HepG2 (cell line): Measurements from ENCODE around the gene PTPN12. TPM values are rescaled to one million over a fixed set of nuclear protein-coding genes. Genes with fewer than 3 reads are reported as not detected.

Experiments used
- AGO2 ChIP-seq: fragments of 200-400 bp; formaldehyde crosslinking; optimal IDR thresholded peaks from 2 replicates; pipeline ENCODE3; 2017; ENCODE audit warnings: mild to moderate bottlenecking, low read depth, low read length, moderate library complexity
- CHD2 ChIP-seq: IDR thresholded peaks from 2 replicates; pipeline ENCODE4 v1.6.1; 2011; ENCODE audit warnings: low read depth, low read length, improper control_type of control experiment
- E2F2 ChIP-seq: sonication (generic); formaldehyde crosslinking; IDR thresholded peaks from 2 replicates; pipeline ENCODE4 v1.4.0; 2020; ENCODE audit warnings: missing genetic modification reagents, borderline replicate concordance
- GFI1 ChIP-seq: sonication (generic); formaldehyde crosslinking; IDR thresholded peaks from 2 replicates; pipeline ENCODE4 v1.5.0; 2020; ENCODE audit warnings: missing genetic modification reagents, mild to moderate bottlenecking, borderline replicate concordance
- KMT2A ChIP-seq: sonication (generic); formaldehyde crosslinking; IDR thresholded peaks from 2 replicates; pipeline ENCODE4 v1.4.0; 2020; ENCODE audit warnings: missing genetic modification reagents
- MED8 ChIP-seq: sonication (generic); formaldehyde crosslinking; IDR thresholded peaks from 2 replicates; pipeline ENCODE4 v1.8.1; 2023; ENCODE audit warnings: mild to moderate bottlenecking, missing genetic modification reagents; ENCODE audit not compliant: insufficient replicate concordance
- NCOA1 ChIP-seq: sonication (generic); formaldehyde crosslinking; IDR thresholded peaks from 2 replicates; pipeline ENCODE4 v1.9.0; 2021; ENCODE audit warnings: missing genetic modification reagents
- POGZ ChIP-seq: sonication (generic); formaldehyde crosslinking; IDR thresholded peaks from 2 replicates; pipeline ENCODE4 v1.4.0; 2020; ENCODE audit warnings: mild to moderate bottlenecking, missing genetic modification reagents
- RFX3 ChIP-seq: IDR thresholded peaks from 2 replicates; pipeline ENCODE4 v1.6.1; 2016; ENCODE audit warnings: missing biosample characterization, missing genetic modification reagents
- SOX5 ChIP-seq: IDR thresholded peaks from 2 replicates; pipeline ENCODE4 v1.6.1; 2016; ENCODE audit warnings: borderline replicate concordance
- TAF1 ChIP-seq: sonication (generic); formaldehyde crosslinking; IDR thresholded peaks from 2 replicates; pipeline ENCODE4 v1.4.0; 2020; ENCODE audit warnings: missing genetic modification reagents
- TCF12 ChIP-seq, 2 experiments: fragments of 450-650 bp in 1 of 2; sonication (generic) in 1 of 2; formaldehyde crosslinking in 1 of 2; IDR thresholded peaks; 2 replicates each; pipeline versions ENCODE4 v1.6.1 to v1.8.0; 2017 to 2022; ENCODE audit warnings: antibody characterized with exemption in 1 of 2, mild to moderate bottlenecking in 1 of 2, missing genetic modification reagents in 1 of 2, moderate library complexity in 1 of 2
- TP53 ChIP-seq: sonication (generic); formaldehyde crosslinking; conservative IDR thresholded peaks from 2 replicates; pipeline ENCODE4 v1.4.0; 2020; ENCODE audit warnings: missing genetic modification reagents
- ZBTB39 ChIP-seq: sonication (generic); formaldehyde crosslinking; IDR thresholded peaks from 2 replicates; pipeline ENCODE4 v1.5.0; 2020; ENCODE audit warnings: missing genetic modification reagents
- ZBTB7A ChIP-seq: sonication (generic); formaldehyde crosslinking; IDR thresholded peaks from 2 replicates; pipeline ENCODE4 v1.8.0; 2022; ENCODE audit warnings: mild to moderate bottlenecking, missing genetic modification reagents
- ZBTB7B ChIP-seq: sonication (generic); formaldehyde crosslinking; IDR thresholded peaks from 2 replicates; pipeline ENCODE4 v1.4.0; 2020; ENCODE audit warnings: missing genetic modification reagents
- ZFX ChIP-seq: sonication (generic); formaldehyde crosslinking; IDR thresholded peaks from 2 replicates; pipeline ENCODE4 v1.4.0; 2020; ENCODE audit warnings: mild to moderate bottlenecking, low read depth, missing genetic modification reagents, moderate library complexity
- ZMYM3 ChIP-seq: sonication (generic); formaldehyde crosslinking; IDR thresholded peaks from 2 replicates; pipeline ENCODE4 v1.5.1; 2020; ENCODE audit warnings: mild to moderate bottlenecking, missing genetic modification reagents
- ZNF274 ChIP-seq: sonication (generic); formaldehyde crosslinking; IDR thresholded peaks from 2 replicates; pipeline ENCODE4 v1.5.1; 2020; ENCODE audit warnings: mild to moderate bottlenecking, missing genetic modification reagents
- ZNF281 ChIP-seq: sonication (generic); formaldehyde crosslinking; IDR thresholded peaks from 2 replicates; pipeline ENCODE4 v1.4.0; 2020; ENCODE audit warnings: missing genetic modification reagents, borderline replicate concordance
- ZNF556 ChIP-seq: sonication (generic); formaldehyde crosslinking; IDR thresholded peaks from 2 replicates; pipeline ENCODE4 v1.4.0; 2020; ENCODE audit warnings: mild to moderate bottlenecking, missing genetic modification reagents, borderline replicate concordance
- ZNF670 ChIP-seq: sonication (generic); formaldehyde crosslinking; IDR thresholded peaks from 2 replicates; pipeline ENCODE4 v1.8.0; 2022; ENCODE audit warnings: mild to moderate bottlenecking, missing genetic modification reagents, borderline replicate concordance
- ZNF788 ChIP-seq: sonication (generic); formaldehyde crosslinking; IDR thresholded peaks from 2 replicates; pipeline ENCODE4 v1.5.0; 2020; ENCODE audit warnings: mild to moderate bottlenecking, missing genetic modification reagents, borderline replicate concordance
- polyA plus RNA-seq, 8 experiments: library from polyadenylated mRNA; depleted of rRNA in 3 of 8; stranded (reverse) in 7 of 8; unstranded in 1 of 8; fragments of >200 nt; fragmentation: Illumina TruSeq in 4 of 8; extraction: Trizol in 4 of 8; gene quantifications; 2 replicates each; pipeline versions ENCODE4 v1.2.1 to v1.2.3, GENCODE V29; 2011 to 2016; ENCODE audit warnings: low read depth in 4 of 8, missing spikeins in 1 of 8, mixed read lengths in 1 of 8; ENCODE audit not compliant: insufficient read depth in 1 of 8
- total RNA-seq, 5 experiments: library from RNA; depleted of rRNA; stranded (reverse); fragments of >200 nt; fragmentation: Illumina TruSeq; extraction: Trizol; gene quantifications; 2 replicates each; pipeline ENCODE4 v1.2.3, GENCODE V29; 2016; ENCODE audit warnings: low read depth in 1 of 5

PTPN12 gene
- total and polyA plus RNA-seq, 2 of the 13 experiments (the other 11 are each of a cell fraction or from before 2014, with no cell fraction given): 22.9 to 56.8 TPM

GRCh38 chr7:77537778-77538280 lies 734 bp downstream of the PTPN12 start (continued):
- TF ChIP-seq TCF12 (IDR thresholded peaks at IDR 0.05) (no peak), TCF12 (CRISPR knock-in tag; IDR thresholded peaks at IDR 0.05) (0 out of 2 replicates have a peak, but pooled peaks have one; percentile 23), E2F2 (no peak), ZNF670 (CRISPR knock-in tag) (no peak), ZNF788 (CRISPR knock-in tag) (0 out of 2 replicates have a peak, but pooled peaks have one; percentile 44), CHD2 (no peak), TAF1 (CRISPR knock-in tag) (0 out of 2 replicates have a peak, but pooled peaks have one; percentile 8), AGO2 (peak; percentile 91), ZNF556 (CRISPR knock-in tag) (0 out of 2 replicates have a peak, but pooled peaks have one; percentile 37), NCOA1 (CRISPR knock-in tag) (peak; percentile 37; the same call in 1 of the 2 replicates), SOX5 (no peak), ZNF281 (CRISPR knock-in tag) (no peak; the same call in 1 of the 2 replicates), ZBTB7A (peak; percentile 40; the same call in 1 of the 2 replicates), ZNF274 (0 out of 2 replicates have a peak, but pooled peaks have one; percentile 43), KMT2A (CRISPR knock-in tag) (0 out of 2 replicates have a peak, but pooled peaks have one; percentile 5), ZBTB7B (CRISPR knock-in tag) (peak; percentile 78; the same call in 1 of the 2 replicates), TP53 (no peak), ZMYM3 (0 out of 2 replicates have a peak, but pooled peaks have one; percentile 22), MED8 (CRISPR knock-in tag) (peak; percentile 15), RFX3 (CRISPR knock-in tag) (no peak), GFI1 (CRISPR knock-in tag) (0 out of 2 replicates have a peak, but pooled peaks have one; percentile 32), POGZ (no peak), ZBTB39 (CRISPR knock-in tag) (0 out of 2 replicates have a peak, but pooled peaks have one; percentile 42), ZFX (CRISPR knock-in tag) (peak; percentile 74)
